ENCODE measurements around the gene GFPT2. TPM values are rescaled to one million over a fixed set of nuclear protein-coding genes. Genes with fewer than 3 reads are reported as not detected.

GFPT2 gene
- total and polyA plus RNA-seq, 2 of the 8 experiments (the other 6 are each of a cell fraction or from before 2014, with no cell fraction given): 83.7 to 143 TPM

- no peak for DNase-seq (ENCODE audit: low read depth in 1 of 2, low spot score in 2 of 2)
- ChIA-PET CTCF (ENCODE audit: partially characterized antibody) (interaction anchor here (0.7 to 2.1 kb wide), 3 partner anchors 24 to 306 kb away, joined by 3 to 5 read pairs (median 3); no protein-coding TSS in a partner anchor), POLR2A (ENCODE audit: partially characterized antibody) (interaction anchor here (0.6 to 2.4 kb wide), 4 partner anchors 10 to 138 kb away, joined by 3 to 14 read pairs (median 4); no protein-coding TSS in a partner anchor)
- Histone ChIP-seq H2BK20ac (ENCODE audit: low read length) (0 out of 2 replicates have a peak overlapping the region, but pooled peaks have one; percentile 72), H3K79me2 (ENCODE audit: control insufficient read depth in 1 of 2, insufficient read depth in 2 of 2, low read length in 2 of 2) (peaks cover 5 to 31% of the 10 kb centered on the region in 2 experiments; a peak in 2 of 4 replicates), H3K9me3 (ENCODE audit: insufficient read depth in 2 of 2, low read depth in 1 of 2, low read length in 1 of 2) (peaks cover 3 to 6% of the 10 kb centered on the region in 2 experiments; a peak in 1 of 4 replicates), H3K4me2 (ENCODE audit: insufficient read depth in 1 of 2, low read depth in 2 of 2, low read length in 2 of 2) (peak overlapping the region in 1 of 2 experiments; percentile 86; a peak in 1 of 4 replicates), H3K56ac (replicated peaks; ENCODE audit: insufficient read length, low read depth, low read length) (no peak overlapping the region), H2BK120ac (replicated peaks; ENCODE audit: low read depth, low read length) (no peak overlapping the region), H3K23ac (ENCODE audit: insufficient read length) (no peak overlapping the region), H2AK5ac (ENCODE audit: low read depth, low read length) (no peak overlapping the region), H3K36me3 (ENCODE audit: control insufficient read depth in 2 of 4, insufficient read depth in 4 of 4, low read length in 3 of 4) (peaks cover 0 to 3% (median 0%) of the 10 kb centered on the region in 4 experiments; a peak in 1 of 8 replicates), H4K5ac (ENCODE audit: insufficient read length, low read depth, low read length) (no peak overlapping the region), H2BK5ac (ENCODE audit: low read depth, low read length) (no peak overlapping the region), H4K8ac (ENCODE audit: extremely low read depth, insufficient read depth, low read length) (no peak overlapping the region), H3K4me1 (replicated peaks in 1 of 4; ENCODE audit: control insufficient read depth in 3 of 4, insufficient read depth in 4 of 4, low read length in 3 of 4) (peaks cover 7 to 23% (median 12%) of the 10 kb centered on the region in 4 experiments), H4K20me1 (replicated peaks in 1 of 2; ENCODE audit: control insufficient read depth in 1 of 2, insufficient read depth in 2 of 2, low read length in 2 of 2) (peaks cover 15 to 16% of the 10 kb centered on the region in 2 experiments), H4K91ac (replicated peaks; ENCODE audit: insufficient read length, low read length) (no peak overlapping the region), H3K18ac (ENCODE audit: extremely low read depth, low read length) (no peak overlapping the region), H3K4ac (replicated peaks; ENCODE audit: insufficient read length, low read depth, low read length) (no peak overlapping the region), H3K14ac (ENCODE audit: insufficient read length) (no peak overlapping the region), H2BK12ac (ENCODE audit: low read depth, low read length) (peak overlapping the region; percentile 68; the same call in 1 of the 2 replicates), H3K4me3 (ENCODE audit: extremely low read depth in 1 of 4, insufficient read depth in 2 of 4, low read depth in 3 of 4, low read length in 4 of 4) (no peak overlapping the region), H3K9ac (replicated peaks in 1 of 4; ENCODE audit: extremely low read depth in 1 of 4, low read depth in 3 of 4, low read length in 3 of 4) (no peak overlapping the region), H3K27me3 (replicated peaks in 1 of 4; ENCODE audit: control insufficient read depth in 3 of 4, extremely low read depth in 1 of 4, insufficient read depth in 3 of 4, low read length in 3 of 4) (peaks cover 0 to 19% (median 18%) of the 10 kb centered on the region in 4 experiments; a peak in 5 of 7 replicates), H3K27ac (ENCODE audit: low read depth, low read length) (no peak overlapping the region), H3K23me2 (ENCODE audit: low read depth, low read length) (peaks cover 14% of the 10 kb centered on the region; the same call in 1 of the 2 replicates), H2AFZ (ENCODE audit: low read length) (no peak overlapping the region), H2BK15ac (ENCODE audit: low read length) (peak overlapping the region; percentile 81; the same call in 1 of the 2 replicates), H3K79me1 (ENCODE audit: low read depth, low read length) (peaks cover 9% of the 10 kb centered on the region)
- 94% methylated on average over 5 of the region's 5 CpGs; no CpG with 5 or more reads in 1 of the 2 experiments for WGBS, 2 experiments (ENCODE audit: extremely low coverage in 1 of 2, insufficient coverage in 1 of 2, insufficient read length in 1 of 2, insufficient replicate concordance in 2 of 2, low coverage in 1 of 2, low lambda C conversion rate in 2 of 2, missing lambda C conversion rate in 1 of 2)
- no peak for FAIRE-seq
- no peak for TF ChIP-seq HDAC6 (IDR thresholded peaks at IDR 0.05; ENCODE audit: low read depth, low read length)
- TF ChIP-seq KDM5A (IDR thresholded peaks at IDR 0.05; ENCODE audit: low read length): no peak
- no peak for TF ChIP-seq JUND (IDR thresholded peaks at IDR 0.05; ENCODE audit: low read length)
- TF ChIP-seq TEAD4 (IDR thresholded peaks at IDR 0.05; ENCODE audit: low read depth, low read length): no peak
- TF ChIP-seq EP300 (IDR thresholded peaks at IDR 0.05; ENCODE audit: borderline replicate concordance in 1 of 2, low read depth in 2 of 2, low read length in 2 of 2): no peak
- TF ChIP-seq CTCF (IDR thresholded peaks at IDR 0.05; ENCODE audit: control extremely low read depth in 1 of 3, insufficient read depth in 1 of 3, low read depth in 1 of 3, low read length in 3 of 3): no peak
- TF ChIP-seq BCL11A (IDR thresholded peaks at IDR 0.05; ENCODE audit: low read depth in 2 of 2, low read length in 2 of 2): no peak
- TF ChIP-seq BRCA1 (IDR thresholded peaks at IDR 0.05; ENCODE audit: low read depth, low read length): no peak
- no peak for TF ChIP-seq CREB1 (IDR thresholded peaks at IDR 0.05)
- TF ChIP-seq NRF1 (IDR thresholded peaks at IDR 0.05; ENCODE audit: low read depth, low read length): no peak
Observed at GRCh38 chr5:180354966-180355365, 1.8 kb upstream of the GFPT2 start.

Measured in H1 (cell line).